HepG2 (cell line): Measurements from ENCODE around the gene HMCN2. TPM values are rescaled to one million over a fixed set of nuclear protein-coding genes. Genes with fewer than 3 reads are reported as not detected.

Experiments
- ATAC-seq: fragments of 200-7000 bp; cut with Tn5 transposase; 3 replicates; pipeline ENCODE4 v1.9.1; 2020; ENCODE audit warnings: mild to moderate bottlenecking, moderate library complexity
- BruUV-seq: library from RNA; stranded (reverse); fragments of 400-500 nt; replicated peaks from 2 replicates; lab custom pipeline; 2021; lab: Mats Ljungman, UMichigan
- CTCF ChIA-PET: fragments of 300-600 bp; formaldehyde crosslinking; extraction: SDS; loops from one replicate; lab custom pipeline; 2021; ENCODE audit warnings: low total read pairs, inconsistent platforms, low intra/inter-chr PET ratio; lab: Yijun Ruan, JAX
- POLR2A ChIA-PET: fragments of 350-600 bp; sonication (Branson Sonifier 250); formaldehyde crosslinking; loops from one replicate; lab custom pipeline; 2020; ENCODE audit warnings: antibody characterized with exemption, inconsistent platforms; lab: Yijun Ruan, JAX
- DNase-seq: peaks from one replicate; pipeline ENCODE4 v3.0.0-alpha.2; 2015; ENCODE audit warnings: low spot score
- FAIRE-seq: peaks from 3 replicates; lab custom pipeline; 2011; peaks lifted over from hg19 to GRCh38; lab: Jason Lieb, UNC
- H2AFZ ChIP-seq: one replicate; pipeline ENCODE4 v1.6.1; 2011; ENCODE audit warnings: low read length, inconsistent platforms
- H3K27ac ChIP-seq: fragments of 300-600 bp; 3 replicates; pipeline ENCODE4 v1.8.0; 2011; ENCODE audit warnings: mixed run types, mild to moderate bottlenecking, mixed read lengths, low read length, inconsistent platforms; ENCODE audit not compliant: insufficient read depth; ENCODE audit errors: extremely low read length
- H3K27me3 ChIP-seq, 2 experiments: fragments of 200-600 bp in 1 of 2; 2 replicates in 1 of 2; 3 replicates in 1 of 2; pipeline versions ENCODE4 v1.6.0 to v1.8.0; 2011; ENCODE audit warnings: low read length in 2 of 2, mild to moderate bottlenecking in 2 of 2, moderate library complexity in 2 of 2, inconsistent platforms in 1 of 2; ENCODE audit not compliant: insufficient read depth in 2 of 2, control insufficient read depth in 1 of 2
- H3K36me3 ChIP-seq, 2 experiments: fragments of 200-600 bp in 1 of 2; replicated peaks in 1 of 2; 2 replicates in 1 of 2; 3 replicates in 1 of 2; pipeline versions ENCODE4 v1.5.1 to v1.8.0; 2011; ENCODE audit warnings: low read length in 2 of 2, inconsistent platforms in 1 of 2; ENCODE audit not compliant: insufficient read depth in 2 of 2, control insufficient read depth in 1 of 2
- H3K4me1 ChIP-seq: 2 replicates; pipeline ENCODE4 v1.5.1; 2012; ENCODE audit warnings: low read length, inconsistent platforms; ENCODE audit not compliant: insufficient read depth
- H3K4me2 ChIP-seq: 2 replicates; pipeline ENCODE4 v1.6.0; 2011; ENCODE audit warnings: low read depth, low read length, inconsistent platforms
- H3K4me3 ChIP-seq, 3 experiments: fragments of 200-600 bp in 1 of 3; sonication (generic), shearing (Covaris generic) in 1 of 3; replicated peaks in 1 of 3; 2 replicates each; pipeline ENCODE4 v1.5.1; 2011 to 2016; ENCODE audit warnings: low read length in 3 of 3, inconsistent platforms in 2 of 3, low read depth in 2 of 3, mild to moderate bottlenecking in 2 of 3, control low read depth in 1 of 3, mixed read lengths in 1 of 3; ENCODE audit not compliant: insufficient read depth in 1 of 3
- H3K79me2 ChIP-seq: one replicate; pipeline ENCODE4 v1.6.1; 2011; ENCODE audit warnings: low read length, inconsistent platforms; ENCODE audit not compliant: insufficient read depth
- H3K9ac ChIP-seq: 2 replicates; pipeline ENCODE4 v1.6.0; 2011; ENCODE audit warnings: mild to moderate bottlenecking, low read depth, low read length, inconsistent platforms; ENCODE audit not compliant: insufficient read depth
- H3K9me3 ChIP-seq: 2 replicates; pipeline ENCODE4 v1.5.1; 2012; ENCODE audit warnings: mild to moderate bottlenecking, low read length
- H4K20me1 ChIP-seq: 2 replicates; pipeline ENCODE4 v1.6.0; 2011; ENCODE audit warnings: inconsistent platforms, mild to moderate bottlenecking, low read length, moderate library complexity; ENCODE audit not compliant: insufficient read depth
- ATF7 ChIP-seq, 2 experiments: fragments of 450-650 bp in 1 of 2; sonication (generic) in 1 of 2; formaldehyde crosslinking in 1 of 2; IDR thresholded peaks; 2 replicates each; pipeline versions ENCODE4 v1.4.0 to v1.6.1; 2016 to 2020; ENCODE audit warnings: antibody characterized with exemption in 1 of 2, mild to moderate bottlenecking in 1 of 2, missing genetic modification reagents in 1 of 2
- HDAC1 ChIP-seq: sonication (generic); formaldehyde crosslinking; IDR thresholded peaks from 2 replicates; pipeline ENCODE4 v1.5.1; 2020; ENCODE audit warnings: mild to moderate bottlenecking, missing genetic modification reagents
- HOXA5 ChIP-seq: sonication (generic); formaldehyde crosslinking; IDR thresholded peaks from 2 replicates; pipeline ENCODE4 v1.4.0; 2020; ENCODE audit warnings: missing genetic modification reagents
- NR1H2 ChIP-seq: sonication (generic); formaldehyde crosslinking; IDR thresholded peaks from 2 replicates; pipeline ENCODE4 v1.8.1; 2022; ENCODE audit warnings: low read depth, missing genetic modification reagents, borderline replicate concordance
- RBM39 ChIP-seq: fragments of 200-400 bp; formaldehyde crosslinking; IDR thresholded peaks from one replicate; pipeline ENCODE4 v1.6.1; 2018; ENCODE audit warnings: antibody characterized with exemption, mild to moderate bottlenecking, low read depth, low read length; ENCODE audit not compliant: poor library complexity, severe bottlenecking
- SIN3B ChIP-seq: fragments of 150-350 bp; IDR thresholded peaks from 2 replicates; pipeline ENCODE4 v1.6.1; 2014; ENCODE audit warnings: low read length
- TAF15 ChIP-seq: fragments of 200-400 bp; formaldehyde crosslinking; IDR thresholded peaks from one replicate; pipeline ENCODE4 v1.6.1; 2018; ENCODE audit warnings: mild to moderate bottlenecking, low read depth, low read length; ENCODE audit not compliant: poor library complexity, severe bottlenecking
- TMF1 ChIP-seq: sonication (generic); formaldehyde crosslinking; IDR thresholded peaks from 2 replicates; pipeline ENCODE4 v1.8.1; 2022; ENCODE audit warnings: low read depth, missing genetic modification reagents
- TRAFD1 ChIP-seq: sonication (generic); formaldehyde crosslinking; IDR thresholded peaks from 2 replicates; pipeline ENCODE4 v1.5.1; 2020; ENCODE audit warnings: missing genetic modification reagents, mild to moderate bottlenecking, borderline replicate concordance
- ZNF121 ChIP-seq: sonication (generic); formaldehyde crosslinking; IDR thresholded peaks from 2 replicates; pipeline ENCODE4 v1.5.0; 2020; ENCODE audit warnings: mild to moderate bottlenecking, missing genetic modification reagents
- ZNF510 ChIP-seq: sonication (generic); formaldehyde crosslinking; IDR thresholded peaks from 2 replicates; pipeline ENCODE4 v1.4.0; 2020; ENCODE audit warnings: low read depth, mild to moderate bottlenecking, missing genetic modification reagents
- ZNF589 ChIP-seq: sonication (generic); formaldehyde crosslinking; conservative IDR thresholded peaks from 2 replicates; pipeline ENCODE4 v1.8.0; 2022; ENCODE audit warnings: mild to moderate bottlenecking, moderate library complexity, missing genetic modification reagents
- ZNF761 ChIP-seq: sonication (generic); formaldehyde crosslinking; conservative IDR thresholded peaks from 2 replicates; pipeline ENCODE4 v1.4.0; 2020; ENCODE audit warnings: mild to moderate bottlenecking, missing genetic modification reagents
- WGBS: methylation state at CpG from one replicate; pipeline ENCODE4 v1.1.6; 2017; ENCODE audit warnings: low lambda C conversion rate; 5-methylcytosine and 5-hydroxymethylcytosine counted together
- in situ Hi-C: cut with HindIII; loops from 2 replicates; pipeline ENCODE4 v1.10.0; 2017; ENCODE audit warnings: low pct_unique_long_range_greater_than_20kb; ENCODE audit not compliant: extremely low pct_ligation_motif_present
- intact Hi-C: fragments of 100-400 bp; cut with micrococcal nuclease; formaldehyde crosslinking; loops from one replicate; pipeline ENCODE4 v1.10.0; 2022; ENCODE audit not compliant: unreplicated experiment
- polyA plus RNA-seq, 8 experiments: library from polyadenylated mRNA; depleted of rRNA in 3 of 8; stranded (reverse) in 7 of 8; unstranded in 1 of 8; fragments of >200 nt; fragmentation: Illumina TruSeq in 4 of 8; extraction: Trizol in 4 of 8; gene quantifications; 2 replicates each; pipeline versions ENCODE4 v1.2.1 to v1.2.3, GENCODE V29; 2011 to 2016; ENCODE audit warnings: low read depth in 4 of 8, missing spikeins in 1 of 8, mixed read lengths in 1 of 8; ENCODE audit not compliant: insufficient read depth in 1 of 8
- total RNA-seq, 5 experiments: library from RNA; depleted of rRNA; stranded (reverse); fragments of >200 nt; fragmentation: Illumina TruSeq; extraction: Trizol; gene quantifications; 2 replicates each; pipeline ENCODE4 v1.2.3, GENCODE V29; 2016; ENCODE audit warnings: low read depth in 1 of 5
- TF ChIP-seq, protein P1 (sequence below): sonication (generic); formaldehyde crosslinking; IDR thresholded peaks from 2 replicates; pipeline ENCODE4 v1.4.0; 2020; ENCODE audit warnings: mild to moderate bottlenecking, missing genetic modification reagents

The HMCN2 gene
- total and polyA plus RNA-seq, 2 of the 13 experiments (the other 11 are each of a cell fraction or from before 2014, with no cell fraction given) = 0.09 TPM; not detected in 1

DNA sequence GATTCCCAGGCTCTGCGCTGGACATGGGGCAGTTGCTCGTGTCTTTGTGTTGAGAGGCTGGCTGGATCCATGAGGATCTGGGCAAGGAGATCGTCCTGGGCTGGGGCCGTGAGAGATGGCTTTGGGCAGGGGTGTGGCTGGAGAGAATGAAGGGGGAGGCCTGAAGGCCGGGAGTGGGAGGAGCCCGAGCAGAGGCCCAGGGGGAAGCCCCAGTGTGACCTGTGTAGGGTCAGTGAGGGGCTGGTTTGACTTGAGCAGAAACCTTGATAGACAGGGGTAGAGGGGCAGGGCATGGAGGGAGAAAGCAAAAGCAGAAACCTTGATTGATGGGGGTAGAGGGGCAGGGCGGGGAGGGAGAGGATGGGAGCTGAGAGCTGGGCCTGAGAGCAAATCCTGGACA is 124.8 kb downstream of the HMCN2 start:
- 19% methylated on average over 7 of the region's 7 CpGs for WGBS
- in situ Hi-C loops = no loop called here
- Histone ChIP-seq H3K9ac (no peak overlapping the region), H3K4me1 (no peaks in the 10 kb centered on the region), H3K27me3 (peaks cover 11 to 45% of the 10 kb centered on the region in 2 experiments; a peak in 3 of 5 replicates), H3K36me3 (no peaks in the 10 kb centered on the region)
- no TSS peak for BruUV-seq
- POLR2A ChIA-PET = no interaction called here
- no peak for FAIRE-seq
- TF ChIP-seq ZNF121 = no peak
- no peak for TF ChIP-seq ZNF589
- no peak for TF ChIP-seq SIN3B
- no peak for TF ChIP-seq ZNF510 (CRISPR knock-in tag)
- no peak for TF ChIP-seq TMF1
- TF ChIP-seq TRAFD1 (CRISPR knock-in tag) = no peak
- no peak for TF ChIP-seq HDAC1 (CRISPR knock-in tag)
- no peak for TF ChIP-seq RBM39
- no peak for TF ChIP-seq HOXA5 (CRISPR knock-in tag)
- TF ChIP-seq, protein P1, sequence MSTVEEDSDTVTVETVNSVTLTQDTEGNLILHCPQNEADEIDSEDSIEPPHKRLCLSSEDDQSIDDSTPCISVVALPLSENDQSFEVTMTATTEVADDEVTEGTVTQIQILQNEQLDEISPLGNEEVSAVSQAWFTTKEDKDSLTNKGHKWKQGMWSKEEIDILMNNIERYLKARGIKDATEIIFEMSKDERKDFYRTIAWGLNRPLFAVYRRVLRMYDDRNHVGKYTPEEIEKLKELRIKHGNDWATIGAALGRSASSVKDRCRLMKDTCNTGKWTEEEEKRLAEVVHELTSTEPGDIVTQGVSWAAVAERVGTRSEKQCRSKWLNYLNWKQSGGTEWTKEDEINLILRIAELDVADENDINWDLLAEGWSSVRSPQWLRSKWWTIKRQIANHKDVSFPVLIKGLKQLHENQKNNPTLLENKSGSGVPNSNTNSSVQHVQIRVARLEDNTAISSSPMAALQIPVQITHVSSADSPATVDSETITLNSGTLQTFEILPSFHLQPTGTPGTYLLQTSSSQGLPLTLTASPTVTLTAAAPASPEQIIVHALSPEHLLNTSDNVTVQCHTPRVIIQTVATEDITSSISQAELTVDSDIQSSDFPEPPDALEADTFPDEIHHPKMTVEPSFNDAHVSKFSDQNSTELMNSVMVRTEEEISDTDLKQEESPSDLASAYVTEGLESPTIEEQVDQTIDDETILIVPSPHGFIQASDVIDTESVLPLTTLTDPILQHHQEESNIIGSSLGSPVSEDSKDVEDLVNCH = no peak
- no peak for TF ChIP-seq ZNF761 (CRISPR knock-in tag)
- no peak for TF ChIP-seq ATF7 (IDR thresholded peaks at IDR 0.05)
- no peak for TF ChIP-seq ATF7 (CRISPR knock-in tag; IDR thresholded peaks at IDR 0.05)
- no peak for TF ChIP-seq NR1H2 (CRISPR knock-in tag)
- no peak for TF ChIP-seq TAF15
- TF ChIP-seq, all 625 proteins: peak for 0
- no peaks in the 10 kb centered on the region for H3K9me3 ChIP-seq
- intact Hi-C loops = no loop called here
- DNase-seq (no peak), ATAC-seq (no peak)
- no peak overlapping the region for H2AFZ ChIP-seq
- no peak overlapping the region for H3K4me2 ChIP-seq
- no peaks in the 10 kb centered on the region for H4K20me1 ChIP-seq
- CTCF ChIA-PET = no interaction called here
- no peaks in the 10 kb centered on the region for H3K79me2 ChIP-seq
- no peak overlapping the region for H3K27ac ChIP-seq
- no peak overlapping the region for H3K4me3 ChIP-seq
